SK-N-SH treated with all-trans-retinoic acid at 6 μM for 48 hours (cell line): ENCODE data around the gene MRGPRF.

ENCODE experiments used
- ISL1 ChIP-seq: fragments of 250-450 bp; sonication (Bioruptor Pico); IDR thresholded peaks from 2 replicates; pipeline ENCODE4 v2.1.2; 2022; ENCODE audit warnings: mild to moderate bottlenecking, moderate library complexity
- RARB ChIP-seq: fragments of 250-450 bp; sonication (Bioruptor Pico); IDR thresholded peaks from 2 replicates; pipeline ENCODE4 v1.8.0; 2021; ENCODE audit warnings: mild to moderate bottlenecking, moderate library complexity
- TOX ChIP-seq: fragments of 250-450 bp; sonication (Bioruptor Pico); IDR thresholded peaks from 2 replicates; pipeline ENCODE4 v1.8.0; 2021; ENCODE audit warnings: mild to moderate bottlenecking, moderate library complexity, borderline replicate concordance
- ZC3H10 ChIP-seq: fragments of 250-450 bp; sonication (Bioruptor Pico); IDR thresholded peaks from 2 replicates; pipeline ENCODE4 v1.5.1; 2021; ENCODE audit warnings: mild to moderate bottlenecking, moderate library complexity
- ZNF8 ChIP-seq: fragments of 450-650 bp; formaldehyde crosslinking; IDR thresholded peaks from 2 replicates; pipeline ENCODE4 v1.5.0; 2020; ENCODE audit warnings: mild to moderate bottlenecking, moderate library complexity

GRCh38 chr11:68997124-68997994, 15.7 kb downstream of the MRGPRF start:
- TF ChIP-seq ZNF8 (CRISPR knock-in tag) = no peak
- TF ChIP-seq TOX (CRISPR knock-in tag) = no peak
- no peak for TF ChIP-seq ISL1 (CRISPR knock-in tag)
- TF ChIP-seq RARB = no peak
- TF ChIP-seq ZC3H10 (CRISPR knock-in tag) = no peak
